Measurements from ENCODE around the gene TMPRSS4. TPM values are rescaled to one million over a fixed set of nuclear protein-coding genes. Genes with fewer than 3 reads are reported as not detected.

TMPRSS4 gene
- total RNA-seq, 1 experiment from 2014 or later: 1.4 TPM

- POLR2A ChIA-PET: no interaction called here
- Mint-ChIP-seq H3K27ac (no peak overlapping the region), H3K36me3 (no peaks in the 10 kb centered on the region), H3K4me3 (no peak overlapping the region), H3K4me1 (peaks cover 20% of the 10 kb centered on the region), H3K27me3 (ENCODE audit: low read depth) (no peaks in the 10 kb centered on the region), H3K9me3 (no peaks in the 10 kb centered on the region)
- CTCF ChIA-PET: interaction anchor here (1.3 kb wide), 1 partner anchor 42 kb away, joined by 3 read pairs; no protein-coding TSS in a partner anchor
- no peak for ATAC-seq
- DNase-seq (ENCODE audit: low spot score): no peak
- no peak for TF ChIP-seq ZNF138 (CRISPR knock-in tag; conservative IDR thresholded peaks at IDR 0.05)
- TF ChIP-seq IRF2 (CRISPR knock-in tag; IDR thresholded peaks at IDR 0.05; ENCODE audit: borderline replicate concordance, low read depth): no peak
Measured at GRCh38 chr11:118095493-118095892, 18.6 kb downstream of the TMPRSS4 start.

DNA sequence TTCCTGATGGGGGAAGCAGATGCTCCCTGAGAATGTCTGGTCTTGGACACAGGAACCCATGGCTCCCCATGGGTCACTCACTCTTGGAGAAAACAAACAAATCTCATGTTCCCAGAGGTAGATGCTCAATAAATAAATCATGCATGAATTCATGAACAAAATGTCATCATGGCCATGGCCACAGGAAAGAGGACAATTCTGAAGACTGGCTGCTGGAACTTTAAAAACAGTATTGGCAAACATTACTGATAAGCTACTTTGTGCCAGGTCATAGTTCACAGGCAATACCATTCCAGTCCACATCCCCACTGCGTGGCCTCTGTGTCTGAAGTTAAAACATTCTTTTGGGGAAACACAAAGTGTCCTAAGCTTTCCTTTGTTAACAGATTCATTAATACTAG lies 19.1 kb downstream of the TMPRSS4 start:
- no peak overlapping the region for H3K4me3 Mint-ChIP-seq
- ChIA-PET POLR2A (no interaction called here), CTCF (interaction anchor here (1.3 kb wide), 1 partner anchor 42 kb away, joined by 3 read pairs; no protein-coding TSS in a partner anchor)

GRCh38 chr11:118098996-118099837 lies 22.3 kb downstream of the TMPRSS4 start:
- ChIA-PET CTCF (no interaction called here), POLR2A (no interaction called here)
- Mint-ChIP-seq H3K27me3 (ENCODE audit: low read depth) (no peaks in the 10 kb centered on the region), H3K4me3 (no peak overlapping the region), H3K36me3 (no peaks in the 10 kb centered on the region), H3K9me3 (no peaks in the 10 kb centered on the region), H3K4me1 (peaks cover 24% of the 10 kb centered on the region), H3K27ac (no peak overlapping the region)
- TF ChIP-seq ZNF121 (CRISPR knock-in tag; IDR thresholded peaks at IDR 0.05): no peak
- TF ChIP-seq ZNF512 (CRISPR knock-in tag; IDR thresholded peaks at IDR 0.05; ENCODE audit: borderline replicate concordance): 0 out of 2 replicates have a peak, but pooled peaks have one; percentile 41
- peak; percentile 77 for ATAC-seq
- no peak for DNase-seq (ENCODE audit: low spot score)

More for the DNA sequence above, 19.1 kb downstream of the TMPRSS4 start:
- Mint-ChIP-seq H3K27ac (no peak overlapping the region), H3K4me1 (peaks cover 20% of the 10 kb centered on the region), H3K9me3 (no peaks in the 10 kb centered on the region), H3K36me3 (no peaks in the 10 kb centered on the region), H3K27me3 (ENCODE audit: low read depth) (no peaks in the 10 kb centered on the region)
- no peak for ATAC-seq
- TF ChIP-seq GABPB1 (CRISPR knock-in tag; IDR thresholded peaks at IDR 0.05): peak; percentile 26; the same call in 1 of the 2 replicates
- TF ChIP-seq GTF2I (CRISPR knock-in tag; conservative IDR thresholded peaks at IDR 0.05): no peak
- no peak for DNase-seq (ENCODE audit: low spot score)

- CTCF ChIA-PET: no interaction called here
Measured at GRCh38 chr11:118099838-118100556, 23.1 kb downstream of the TMPRSS4 start.

GRCh38 chr11:118100691-118101232 lies 23.9 kb downstream of the TMPRSS4 start:
- Mint-ChIP-seq H3K36me3 (no peaks in the 10 kb centered on the region), H3K4me1 (peaks cover 28% of the 10 kb centered on the region), H3K27ac (no peak overlapping the region), H3K4me3 (no peak overlapping the region), H3K9me3 (no peaks in the 10 kb centered on the region), H3K27me3 (ENCODE audit: low read depth) (no peaks in the 10 kb centered on the region)
- POLR2A ChIA-PET: no interaction called here
- CTCF ChIA-PET: no interaction called here
- ATAC-seq (no peak), DNase-seq (ENCODE audit: low spot score) (no peak)
- TF ChIP-seq TEAD4 (CRISPR knock-in tag; IDR thresholded peaks at IDR 0.05) (no peak), MLX (CRISPR knock-in tag; IDR thresholded peaks at IDR 0.05) (no peak), ZNF317 (CRISPR knock-in tag; IDR thresholded peaks at IDR 0.05; ENCODE audit: borderline replicate concordance, low read depth) (no peak), NR3C1 (CRISPR knock-in tag; conservative IDR thresholded peaks at IDR 0.05; ENCODE audit: low read depth) (no peak), USF2 (CRISPR knock-in tag; IDR thresholded peaks at IDR 0.05) (no peak), PREB (CRISPR knock-in tag; IDR thresholded peaks at IDR 0.05; ENCODE audit: borderline replicate concordance) (no peak)
- TF ChIP-seq, protein P1, sequence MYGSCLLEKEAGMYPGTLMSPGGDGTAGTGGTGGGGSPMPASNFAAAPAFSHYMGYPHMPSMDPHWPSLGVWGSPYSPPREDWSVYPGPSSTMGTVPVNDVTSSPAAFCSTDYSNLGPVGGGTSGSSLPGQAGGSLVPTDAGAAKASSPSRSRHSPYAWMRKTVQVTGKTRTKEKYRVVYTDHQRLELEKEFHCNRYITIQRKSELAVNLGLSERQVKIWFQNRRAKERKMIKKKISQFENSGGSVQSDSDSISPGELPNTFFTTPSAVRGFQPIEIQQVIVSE (CRISPR knock-in tag; IDR thresholded peaks at IDR 0.05; ENCODE audit: borderline replicate concordance): no peak

More at GRCh38 chr11:118099838-118100556, 23.1 kb downstream of the TMPRSS4 start:
- H3K27ac Mint-ChIP-seq: no peak overlapping the region
- POLR2A ChIA-PET: no interaction called here
- DNase-seq (ENCODE audit: low spot score) (no peak), ATAC-seq (no peak; the same call in 1 of the 2 replicates)
- H3K9me3 Mint-ChIP-seq: no peaks in the 10 kb centered on the region
- H3K4me3 Mint-ChIP-seq: no peak overlapping the region
- TF ChIP-seq ESRRA (CRISPR knock-in tag; IDR thresholded peaks at IDR 0.05; ENCODE audit: borderline replicate concordance) (0 out of 2 replicates have a peak, but pooled peaks have one; percentile 71), NR2C2 (CRISPR knock-in tag; IDR thresholded peaks at IDR 0.05) (no peak)
- H3K4me1 Mint-ChIP-seq: peaks cover 24% of the 10 kb centered on the region
- no peaks in the 10 kb centered on the region for H3K27me3 Mint-ChIP-seq (ENCODE audit: low read depth)
- no peaks in the 10 kb centered on the region for H3K36me3 Mint-ChIP-seq

Measured in WTC11 (cell line).